ENCODE measurements around the gene PCYT1B. TPM values are rescaled to one million over a fixed set of nuclear protein-coding genes. Genes with fewer than 3 reads are reported as not detected.

Gene PCYT1B
- total RNA-seq, 2 donors from 2014 or later, result 11.3 to 16.0 TPM

DNA sequence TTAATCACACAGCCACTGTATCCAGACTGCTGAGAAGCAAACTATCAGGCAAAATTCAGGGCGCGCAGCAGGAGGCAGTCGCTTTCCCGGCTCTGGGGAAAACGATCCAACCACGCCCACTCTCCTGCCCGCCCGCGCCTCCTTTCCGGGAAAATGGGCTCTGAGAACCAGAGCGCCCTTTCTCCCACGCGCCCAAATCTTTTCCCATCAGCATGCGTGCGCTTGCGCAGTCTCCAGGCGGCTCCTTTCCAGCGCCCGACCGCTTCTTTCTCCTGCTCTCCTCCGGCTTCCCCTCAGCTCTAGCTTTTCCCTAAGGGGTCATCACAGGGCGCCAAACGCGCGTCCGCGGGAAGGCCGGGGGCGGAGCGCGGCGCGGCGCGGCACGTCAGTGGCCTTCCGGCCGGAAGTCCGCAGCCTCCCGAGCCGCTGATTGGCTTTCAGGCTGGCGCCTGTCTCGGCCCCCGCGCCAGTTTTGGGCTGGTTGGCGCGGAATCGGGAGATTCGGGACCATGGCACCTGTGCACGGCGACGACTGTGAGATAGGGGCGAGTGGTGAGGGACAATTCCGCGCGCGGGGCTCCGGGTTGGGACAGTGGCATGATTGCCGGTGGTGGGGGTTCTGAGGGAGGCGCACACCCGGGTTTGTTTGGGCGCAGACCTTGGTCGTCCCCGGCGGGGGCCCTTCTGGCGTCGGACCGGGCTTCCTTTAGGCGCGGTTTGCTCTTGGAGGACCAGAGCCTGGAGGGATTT is 46.5 kb upstream of the PCYT1B start, which contains the start of gene POLA1:
Gene POLA1, plus strand, starts transcription at position 466 of the 750 bp plus-strand sequence. Its CDS starts 44 bp downstream, at position 510.
- H3K27ac ChIP-seq (ENCODE audit: low read depth, low read length), result peak within 1 kb of the TSS; percentile 49
- no peaks in the 10 kb centered on the region for H3K36me3 ChIP-seq (ENCODE audit: control insufficient read depth, insufficient read depth, low read length)
- H3K4me3 Mint-ChIP-seq, result peak within 1 kb of the TSS; percentile 95
- peak within 1 kb of the TSS; percentile 93 for H3K4me3 ChIP-seq (ENCODE audit: low read length)
- peaks cover 21% of the 10 kb centered on the region for H3K4me1 Mint-ChIP-seq
- H3K9me3 Mint-ChIP-seq, result peaks cover 2% of the 10 kb centered on the region
- peak within 1 kb of the TSS; percentile 86 for H3K9ac ChIP-seq (ENCODE audit: extremely low read depth, low read length, poor library complexity, severe bottlenecking)
- H3K27ac Mint-ChIP-seq, result peak within 1 kb of the TSS; percentile 99
- H3K36me3 Mint-ChIP-seq (ENCODE audit: low read depth), result peaks cover 4% of the 10 kb centered on the region
- H3K9me3 ChIP-seq (ENCODE audit: control insufficient read depth, low read length), result no peaks in the 10 kb centered on the region
- WGBS, 2 experiments (ENCODE audit: insufficient coverage in 1 of 2, insufficient read length in 1 of 2), result 0% methylated on average over 64 of the region's 70 CpGs; no CpG with 5 or more reads in 1 of the 2 experiments
- H3K27me3 ChIP-seq (ENCODE audit: control insufficient read depth, insufficient read depth, low read length, poor library complexity, severe bottlenecking), result no peaks in the 10 kb centered on the region
- TF ChIP-seq, protein P1, sequence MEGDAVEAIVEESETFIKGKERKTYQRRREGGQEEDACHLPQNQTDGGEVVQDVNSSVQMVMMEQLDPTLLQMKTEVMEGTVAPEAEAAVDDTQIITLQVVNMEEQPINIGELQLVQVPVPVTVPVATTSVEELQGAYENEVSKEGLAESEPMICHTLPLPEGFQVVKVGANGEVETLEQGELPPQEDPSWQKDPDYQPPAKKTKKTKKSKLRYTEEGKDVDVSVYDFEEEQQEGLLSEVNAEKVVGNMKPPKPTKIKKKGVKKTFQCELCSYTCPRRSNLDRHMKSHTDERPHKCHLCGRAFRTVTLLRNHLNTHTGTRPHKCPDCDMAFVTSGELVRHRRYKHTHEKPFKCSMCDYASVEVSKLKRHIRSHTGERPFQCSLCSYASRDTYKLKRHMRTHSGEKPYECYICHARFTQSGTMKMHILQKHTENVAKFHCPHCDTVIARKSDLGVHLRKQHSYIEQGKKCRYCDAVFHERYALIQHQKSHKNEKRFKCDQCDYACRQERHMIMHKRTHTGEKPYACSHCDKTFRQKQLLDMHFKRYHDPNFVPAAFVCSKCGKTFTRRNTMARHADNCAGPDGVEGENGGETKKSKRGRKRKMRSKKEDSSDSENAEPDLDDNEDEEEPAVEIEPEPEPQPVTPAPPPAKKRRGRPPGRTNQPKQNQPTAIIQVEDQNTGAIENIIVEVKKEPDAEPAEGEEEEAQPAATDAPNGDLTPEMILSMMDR (conservative IDR thresholded peaks at IDR 0.05), result peak; percentile 16
- H3K27me3 Mint-ChIP-seq (ENCODE audit: insufficient read depth), result no peaks in the 10 kb centered on the region
- peak; percentile 100 for DNase-seq
- no peaks in the 10 kb centered on the region for H3K4me1 ChIP-seq (ENCODE audit: control insufficient read depth, insufficient read depth, low read length)

GRCh38 chrX:24692305-24692704 is 45.2 kb upstream of the PCYT1B start:
- H3K4me3 Mint-ChIP-seq, result peak overlapping the region; percentile 95

GRCh38 chrX:24684048-24684447 is 36.9 kb upstream of the PCYT1B start:
- Histone ChIP-seq H3K27ac (ENCODE audit: low read depth, low read length) (no peak overlapping the region), H3K9me3 (ENCODE audit: control insufficient read depth, low read length) (no peaks in the 10 kb centered on the region), H3K4me3 (ENCODE audit: low read length) (no peak overlapping the region), H3K9ac (ENCODE audit: extremely low read depth, low read length, poor library complexity, severe bottlenecking) (no peak overlapping the region), H3K36me3 (ENCODE audit: control insufficient read depth, insufficient read depth, low read length) (no peaks in the 10 kb centered on the region), H3K27me3 (ENCODE audit: control insufficient read depth, insufficient read depth, low read length, poor library complexity, severe bottlenecking) (no peaks in the 10 kb centered on the region), H3K4me1 (ENCODE audit: control insufficient read depth, insufficient read depth, low read length) (no peaks in the 10 kb centered on the region)
- DNase-seq, result no peak
- TF ChIP-seq, protein P1 (conservative IDR thresholded peaks at IDR 0.05), result no peak
- no peaks in the 10 kb centered on the region for H3K36me3 Mint-ChIP-seq (ENCODE audit: low read depth)
- H3K9me3 Mint-ChIP-seq, result no peaks in the 10 kb centered on the region
- H3K27ac Mint-ChIP-seq, result no peak overlapping the region
- H3K27me3 Mint-ChIP-seq (ENCODE audit: insufficient read depth), result peaks cover 8% of the 10 kb centered on the region
- H3K4me3 Mint-ChIP-seq, result no peak overlapping the region
- H3K4me1 Mint-ChIP-seq, result no peaks in the 10 kb centered on the region
- WGBS, 2 experiments (ENCODE audit: insufficient coverage in 1 of 2, insufficient read length in 1 of 2), result no CpG with 5 or more reads among the region's 2 CpGs

More at GRCh38 chrX:24692305-24692704, 45.2 kb upstream of the PCYT1B start:
- Histone ChIP-seq H3K27ac (ENCODE audit: low read depth, low read length) (no peak overlapping the region), H3K36me3 (ENCODE audit: control insufficient read depth, insufficient read depth, low read length) (no peaks in the 10 kb centered on the region), H3K27me3 (ENCODE audit: control insufficient read depth, insufficient read depth, low read length, poor library complexity, severe bottlenecking) (no peaks in the 10 kb centered on the region), H3K9ac (ENCODE audit: extremely low read depth, low read length, poor library complexity, severe bottlenecking) (no peak overlapping the region), H3K4me1 (ENCODE audit: control insufficient read depth, insufficient read depth, low read length) (no peaks in the 10 kb centered on the region), H3K9me3 (ENCODE audit: control insufficient read depth, low read length) (no peaks in the 10 kb centered on the region), H3K4me3 (ENCODE audit: low read length) (peak overlapping the region; percentile 72)
- TF ChIP-seq, protein P1 (conservative IDR thresholded peaks at IDR 0.05), result no peak
- H3K36me3 Mint-ChIP-seq (ENCODE audit: low read depth), result peaks cover 4% of the 10 kb centered on the region
- peak; percentile 81 for DNase-seq
- H3K27ac Mint-ChIP-seq, result peak overlapping the region; percentile 99
- H3K4me1 Mint-ChIP-seq, result peaks cover 21% of the 10 kb centered on the region
- 36% methylated on average over 3 of the region's 4 CpGs; no CpG with 5 or more reads in 1 of the 2 experiments for WGBS, 2 experiments (ENCODE audit: insufficient coverage in 1 of 2, insufficient read length in 1 of 2)
- no peaks in the 10 kb centered on the region for H3K27me3 Mint-ChIP-seq (ENCODE audit: insufficient read depth)
- H3K9me3 Mint-ChIP-seq, result peaks cover 2% of the 10 kb centered on the region

Measured in endodermal cell (in vitro differentiated cells).